H1 (cell line): ENCODE data around the gene ACKR2. TPM values are rescaled to one million over a fixed set of nuclear protein-coding genes. Genes with fewer than 3 reads are reported as not detected.

ENCODE experiments used
- CTCF ChIA-PET: fragments of 300-600 bp; sonication (Branson Sonifier 250); formaldehyde crosslinking; loops from one replicate; lab custom pipeline; 2021; ENCODE audit not compliant: partially characterized antibody; lab: Charles Lee
- POLR2A ChIA-PET: fragments of 300-600 bp; sonication (Branson Sonifier 250); formaldehyde crosslinking; loops from one replicate; lab custom pipeline; 2021; ENCODE audit warnings: inconsistent platforms; ENCODE audit not compliant: partially characterized antibody; lab: Charles Lee
- DNase-seq, 2 experiments: peaks; one replicate each; pipeline versions ENCODE4 v3.0.0 to v3.0.0-alpha.2; 2010 to 2022; ENCODE audit warnings: low spot score in 2 of 2, low read depth in 1 of 2, mixed read lengths in 1 of 2
- FAIRE-seq: peaks from 2 replicates; lab custom pipeline; 2011; peaks lifted over from hg19 to GRCh38; lab: Jason Lieb, UNC
- H2AFZ ChIP-seq: 2 replicates; pipeline ENCODE4 v1.8.1; 2012; ENCODE audit warnings: low read length, inconsistent platforms
- H2AK5ac ChIP-seq: 2 replicates; pipeline ENCODE4 v1.6.1; 2013; ENCODE audit warnings: low read depth, low read length
- H2BK120ac ChIP-seq: replicated peaks from 2 replicates; pipeline ENCODE3; 2013; ENCODE audit warnings: low read depth, low read length, inconsistent platforms
- H2BK12ac ChIP-seq: 2 replicates; pipeline ENCODE4 v1.6.1; 2013; ENCODE audit warnings: low read depth, low read length
- H2BK15ac ChIP-seq: 2 replicates; pipeline ENCODE4 v1.6.1; 2013; ENCODE audit warnings: low read length
- H2BK20ac ChIP-seq: 2 replicates; pipeline ENCODE4 v1.6.1; 2013; ENCODE audit warnings: low read length
- H2BK5ac ChIP-seq: 2 replicates; pipeline ENCODE4 v1.6.1; 2013; ENCODE audit warnings: low read depth, low read length
- H3K14ac ChIP-seq: 2 replicates; pipeline ENCODE4 v1.6.1; 2013; ENCODE audit warnings: inconsistent platforms; ENCODE audit not compliant: insufficient read length
- H3K18ac ChIP-seq: 2 replicates; pipeline ENCODE4 v1.6.1; 2013; ENCODE audit warnings: low read length; ENCODE audit errors: extremely low read depth
- H3K23ac ChIP-seq: 2 replicates; pipeline ENCODE4 v1.6.1; 2013; ENCODE audit warnings: inconsistent platforms; ENCODE audit not compliant: insufficient read length
- H3K23me2 ChIP-seq: 2 replicates; pipeline ENCODE4 v1.6.1; 2013; ENCODE audit warnings: low read depth, low read length
- H3K27ac ChIP-seq: 2 replicates; pipeline ENCODE4 v1.6.1; 2011; ENCODE audit warnings: low read depth, low read length, inconsistent platforms
- H3K27me3 ChIP-seq, 4 experiments: replicated peaks in 1 of 4; 1 replicate in 1 of 4; 2 replicates in 3 of 4; pipeline versions ENCODE4 v1.6.1 to v1.8.1; 2011 to 2013; ENCODE audit warnings: low read length in 3 of 4, mild to moderate bottlenecking in 3 of 4, inconsistent platforms in 2 of 4, mixed read lengths in 2 of 4, moderate library complexity in 1 of 4; ENCODE audit not compliant: control insufficient read depth in 3 of 4, insufficient read depth in 3 of 4; ENCODE audit errors: extremely low read depth in 1 of 4
- H3K36me3 ChIP-seq, 4 experiments: 2 replicates each; pipeline versions ENCODE4 v1.6.1 to v1.8.1; 2011 to 2013; ENCODE audit warnings: mild to moderate bottlenecking in 4 of 4, low read length in 3 of 4, moderate library complexity in 2 of 4, control low read depth in 1 of 4, inconsistent platforms in 1 of 4; ENCODE audit not compliant: insufficient read depth in 4 of 4, control insufficient read depth in 2 of 4
- H3K4ac ChIP-seq: replicated peaks from 2 replicates; pipeline ENCODE3; 2013; ENCODE audit warnings: low read length, low read depth, mixed read lengths, inconsistent platforms; ENCODE audit not compliant: insufficient read length
- H3K4me1 ChIP-seq, 4 experiments: replicated peaks in 1 of 4; 1 replicate in 1 of 4; 2 replicates in 3 of 4; pipeline versions ENCODE4 v1.6.1 to v1.8.1; 2011 to 2013; ENCODE audit warnings: low read length in 3 of 4, inconsistent platforms in 2 of 4, mixed read lengths in 1 of 4; ENCODE audit not compliant: insufficient read depth in 4 of 4, control insufficient read depth in 3 of 4
- H3K4me2 ChIP-seq, 2 experiments: 2 replicates each; pipeline versions ENCODE4 v1.6.1 to v1.8.1; 2011 to 2013; ENCODE audit warnings: low read depth in 2 of 2, low read length in 2 of 2, control low read depth in 1 of 2, inconsistent platforms in 1 of 2, mild to moderate bottlenecking in 1 of 2; ENCODE audit not compliant: insufficient read depth in 1 of 2
- H3K4me3 ChIP-seq, 4 experiments: fragments of 200-600, 300-600 bp in 1 of 4; sonication (generic), shearing (Covaris generic), sonication (Bioruptor Twin) in 1 of 4; 2 replicates each; pipeline versions ENCODE4 v1.5.1 to v1.8.1; 2011 to 2016; ENCODE audit warnings: low read length in 4 of 4, low read depth in 3 of 4, control low read depth in 2 of 4, inconsistent platforms in 2 of 4, mild to moderate bottlenecking in 2 of 4, mixed read lengths in 1 of 4, moderate library complexity in 1 of 4; ENCODE audit not compliant: insufficient read depth in 2 of 4; ENCODE audit errors: extremely low read depth in 1 of 4
- H3K56ac ChIP-seq: replicated peaks from 2 replicates; pipeline ENCODE3; 2013; ENCODE audit warnings: low read depth, mild to moderate bottlenecking, mixed read lengths, low read length, inconsistent platforms; ENCODE audit not compliant: insufficient read length
- H3K79me1 ChIP-seq: 2 replicates; pipeline ENCODE4 v1.6.1; 2013; ENCODE audit warnings: low read depth, low read length, control low read depth
- H3K79me2 ChIP-seq, 2 experiments: 2 replicates each; pipeline versions ENCODE4 v1.6.1 to v1.8.1; 2012 to 2013; ENCODE audit warnings: low read length in 2 of 2, mild to moderate bottlenecking in 2 of 2, inconsistent platforms in 1 of 2; ENCODE audit not compliant: insufficient read depth in 2 of 2, control insufficient read depth in 1 of 2
- H3K9ac ChIP-seq, 4 experiments: replicated peaks in 1 of 4; 1 replicate in 1 of 4; 2 replicates in 3 of 4; pipeline versions ENCODE4 v1.6.1 to v1.8.1; 2011 to 2013; ENCODE audit warnings: low read depth in 3 of 4, low read length in 3 of 4, control low read depth in 2 of 4, mild to moderate bottlenecking in 2 of 4, moderate library complexity in 2 of 4, inconsistent platforms in 1 of 4; ENCODE audit errors: extremely low read depth in 1 of 4
- H3K9me3 ChIP-seq, 2 experiments: 2 replicates each; pipeline versions ENCODE4 v1.6.1 to v1.8.1; 2012 to 2013; ENCODE audit warnings: mild to moderate bottlenecking in 2 of 2, moderate library complexity in 2 of 2, control low read depth in 1 of 2, inconsistent platforms in 1 of 2, low read depth in 1 of 2, low read length in 1 of 2, mixed read lengths in 1 of 2; ENCODE audit not compliant: insufficient read depth in 2 of 2
- H4K20me1 ChIP-seq, 2 experiments: replicated peaks in 1 of 2; 2 replicates each; pipeline versions ENCODE3 to v1.8.1; 2011 to 2013; ENCODE audit warnings: inconsistent platforms in 2 of 2, low read length in 2 of 2, mild to moderate bottlenecking in 1 of 2; ENCODE audit not compliant: insufficient read depth in 2 of 2, control insufficient read depth in 1 of 2
- H4K5ac ChIP-seq: 2 replicates; pipeline ENCODE4 v1.6.1; 2013; ENCODE audit warnings: low read length, low read depth, mixed read lengths, inconsistent platforms; ENCODE audit not compliant: insufficient read length
- H4K8ac ChIP-seq: 2 replicates; pipeline ENCODE4 v1.8.0; 2013; ENCODE audit warnings: mild to moderate bottlenecking, moderate library complexity, low read length, inconsistent platforms; ENCODE audit not compliant: insufficient read depth; ENCODE audit errors: extremely low read depth
- H4K91ac ChIP-seq: replicated peaks from 2 replicates; pipeline ENCODE3; 2013; ENCODE audit warnings: low read length, mixed read lengths, inconsistent platforms; ENCODE audit not compliant: insufficient read length
- EZH2 ChIP-seq: fragments of 200-600 bp; sonication (generic); IDR thresholded peaks from 2 replicates; pipeline ENCODE4 v1.7.1; 2012; ENCODE audit warnings: low read depth, mild to moderate bottlenecking, moderate library complexity, low read length, inconsistent platforms; ENCODE audit not compliant: severe bottlenecking
- GABPA ChIP-seq: IDR thresholded peaks from 2 replicates; pipeline ENCODE4 v1.6.1; 2011; ENCODE audit warnings: mild to moderate bottlenecking, low read length, moderate library complexity, borderline replicate concordance; ENCODE audit not compliant: insufficient read depth
- HDAC2 ChIP-seq, 2 experiments: fragments of 300-600 bp in 1 of 2; sonication (generic) in 1 of 2; IDR thresholded peaks; 2 replicates each; pipeline ENCODE4 v1.6.1; 2011 to 2012; ENCODE audit warnings: low read depth in 2 of 2, low read length in 2 of 2, mild to moderate bottlenecking in 2 of 2, moderate library complexity in 2 of 2, borderline replicate concordance in 1 of 2, inconsistent platforms in 1 of 2
- KDM1A ChIP-seq: fragments of 200-600, 300-600 bp; sonication (generic); IDR thresholded peaks from 2 replicates; pipeline ENCODE4 v1.7.1; 2016; ENCODE audit warnings: mild to moderate bottlenecking, low read length, borderline replicate concordance
- KDM5A ChIP-seq: fragments of 200-600 bp; IDR thresholded peaks from 2 replicates; pipeline ENCODE4 v1.7.1; 2012; ENCODE audit warnings: mild to moderate bottlenecking, low read length, inconsistent platforms, mixed read lengths
- POLR2AphosphoS5 ChIP-seq: IDR thresholded peaks from 2 replicates; pipeline ENCODE4 v1.6.1; 2011; ENCODE audit warnings: low read depth, low read length
- RBBP5 ChIP-seq: IDR thresholded peaks from 2 replicates; pipeline ENCODE4 v1.7.1; 2012; ENCODE audit warnings: low read depth, mild to moderate bottlenecking, inconsistent platforms, low read length, moderate library complexity, borderline replicate concordance
- RXRA ChIP-seq: IDR thresholded peaks from 2 replicates; pipeline ENCODE4 v1.6.1; 2011; ENCODE audit warnings: low read depth, mild to moderate bottlenecking, low read length, moderate library complexity; ENCODE audit not compliant: insufficient read depth
- SIX5 ChIP-seq: IDR thresholded peaks from 2 replicates; pipeline ENCODE4 v1.6.1; 2011; ENCODE audit warnings: mild to moderate bottlenecking, low read depth, low read length
- WGBS, 2 experiments: shearing (Covaris generic) in 1 of 2; methylation state at CpG; one replicate each; pipeline versions ENCODE4 v1.1.6 to v1.1.7; 2013 to 2015; ENCODE audit warnings: low lambda C conversion rate in 2 of 2, mixed read lengths in 2 of 2, inconsistent platforms in 1 of 2, low coverage in 1 of 2, missing lambda C conversion rate in 1 of 2; ENCODE audit not compliant: insufficient replicate concordance in 2 of 2, insufficient coverage in 1 of 2, insufficient read length in 1 of 2; ENCODE audit errors: extremely low coverage in 1 of 2, missing lambda C conversion rate in 1 of 2; 5-methylcytosine and 5-hydroxymethylcytosine counted together
- polyA plus RNA-seq, 7 experiments: library from polyadenylated mRNA; depleted of rRNA in 3 of 7; stranded (reverse) in 5 of 7; unstranded in 2 of 7; fragments of >200 nt in 5 of 7; fragments of 200-250 nt in 2 of 7; gene quantifications; 1 replicate in 5 of 7; 2 replicates in 1 of 7; 4 replicates in 1 of 7; pipeline versions ENCODE4 v1.2.1 to v1.2.3, GENCODE V29; 2011 to 2013; ENCODE audit warnings: missing spikeins in 2 of 7, mixed read lengths in 2 of 7
- total RNA-seq: library from RNA; stranded (reverse); fragmentation: NEBNext Ultra II Directional; extraction: Animal tissue kit (Norgen Biotek cat#: 25700); gene quantifications from 2 replicates; pipeline ENCODE4 v1.2.1, GENCODE V29; 2021

ACKR2 gene
- total and polyA plus RNA-seq, 2 of the 8 experiments (the other 6 are each of a cell fraction or from before 2014, with no cell fraction given) = 0.09 to 0.12 TPM

- no peak overlapping the region for H2BK120ac ChIP-seq
- H2BK15ac ChIP-seq = no peak overlapping the region
- H3K23me2 ChIP-seq = no peaks in the 10 kb centered on the region
- H2AK5ac ChIP-seq = no peak overlapping the region
- H3K23ac ChIP-seq = no peak overlapping the region
- TF ChIP-seq KDM5A = no peak
- TF ChIP-seq HDAC2 (IDR thresholded peaks at IDR 0.05; ENCODE audit: borderline replicate concordance in 1 of 2, low read depth in 2 of 2, low read length in 2 of 2) = no peak
- TF ChIP-seq SIX5 = no peak
- no peak for TF ChIP-seq RXRA
- no peak for TF ChIP-seq KDM1A
- no peak for TF ChIP-seq GABPA
- TF ChIP-seq RBBP5 = no peak
- no peak for TF ChIP-seq POLR2AphosphoS5
- TF ChIP-seq EZH2 = no peak
- TF ChIP-seq, all 59 proteins: peak for 0
- H3K36me3 ChIP-seq = peaks cover 0 to 19% (median 8%) of the 10 kb centered on the region in 4 experiments; a peak in 5 of 8 replicates
- H3K79me2 ChIP-seq = peaks cover 0 to 8% of the 10 kb centered on the region in 2 experiments; a peak in 2 of 4 replicates
- FAIRE-seq (no peak), DNase-seq (no peak)
- no peak overlapping the region for H3K27ac ChIP-seq
- H2BK20ac ChIP-seq = no peak overlapping the region
- no peak overlapping the region for H2BK5ac ChIP-seq
- no peaks in the 10 kb centered on the region for H3K27me3 ChIP-seq
- ChIA-PET POLR2A (interaction anchor here (1.4 to 3.4 kb wide), 2 partner anchors 9 to 18 kb away, joined by 4 to 15 read pairs; partner anchors contain the start of gene HIGD1A), CTCF (interaction anchor here (1.1 to 2.4 kb wide), 3 partner anchors 32 to 45 kb away, joined by 3 to 12 read pairs (median 3); no protein-coding TSS in a partner anchor)
- no peak overlapping the region for H3K18ac ChIP-seq
- no peak overlapping the region for H2BK12ac ChIP-seq
- H3K4me3 ChIP-seq = no peak overlapping the region
- H4K20me1 ChIP-seq = peaks cover 0 to 4% of the 10 kb centered on the region in 2 experiments
- H3K4me1 ChIP-seq = no peaks in the 10 kb centered on the region
- no peak overlapping the region for H3K9ac ChIP-seq
- 84% methylated on average over 1 of the region's 1 CpG; no CpG with 5 or more reads in 1 of the 2 experiments for WGBS, 2 experiments
- no peak overlapping the region for H3K4me2 ChIP-seq
- H4K8ac ChIP-seq = no peak overlapping the region
- no peak overlapping the region for H3K4ac ChIP-seq
- no peaks in the 10 kb centered on the region for H3K79me1 ChIP-seq
- no peaks in the 10 kb centered on the region for H3K9me3 ChIP-seq
- no peak overlapping the region for H3K14ac ChIP-seq
- H2AFZ ChIP-seq = no peak overlapping the region
- H4K5ac ChIP-seq = no peak overlapping the region
- no peak overlapping the region for H4K91ac ChIP-seq
- H3K56ac ChIP-seq = no peak overlapping the region
Measured at GRCh38 chr3:42786212-42786611, 23.0 kb upstream of the ACKR2 start.
